ENCODE data around the gene KCNQ2.

KCNQ2 gene

GRCh38 chr20:63451821-63452220, 20.6 kb downstream of the KCNQ2 start:
- DNase-seq (ENCODE audit: low read depth), result no peak
- no peak overlapping the region for H3K4me3 ChIP-seq (ENCODE audit: low read length)
- TF ChIP-seq, protein P1, sequence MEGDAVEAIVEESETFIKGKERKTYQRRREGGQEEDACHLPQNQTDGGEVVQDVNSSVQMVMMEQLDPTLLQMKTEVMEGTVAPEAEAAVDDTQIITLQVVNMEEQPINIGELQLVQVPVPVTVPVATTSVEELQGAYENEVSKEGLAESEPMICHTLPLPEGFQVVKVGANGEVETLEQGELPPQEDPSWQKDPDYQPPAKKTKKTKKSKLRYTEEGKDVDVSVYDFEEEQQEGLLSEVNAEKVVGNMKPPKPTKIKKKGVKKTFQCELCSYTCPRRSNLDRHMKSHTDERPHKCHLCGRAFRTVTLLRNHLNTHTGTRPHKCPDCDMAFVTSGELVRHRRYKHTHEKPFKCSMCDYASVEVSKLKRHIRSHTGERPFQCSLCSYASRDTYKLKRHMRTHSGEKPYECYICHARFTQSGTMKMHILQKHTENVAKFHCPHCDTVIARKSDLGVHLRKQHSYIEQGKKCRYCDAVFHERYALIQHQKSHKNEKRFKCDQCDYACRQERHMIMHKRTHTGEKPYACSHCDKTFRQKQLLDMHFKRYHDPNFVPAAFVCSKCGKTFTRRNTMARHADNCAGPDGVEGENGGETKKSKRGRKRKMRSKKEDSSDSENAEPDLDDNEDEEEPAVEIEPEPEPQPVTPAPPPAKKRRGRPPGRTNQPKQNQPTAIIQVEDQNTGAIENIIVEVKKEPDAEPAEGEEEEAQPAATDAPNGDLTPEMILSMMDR (conservative IDR thresholded peaks at IDR 0.05; ENCODE audit: low read length), result no peak

- TF ChIP-seq, protein P1 (conservative IDR thresholded peaks at IDR 0.05; ENCODE audit: low read length), result no peak
- H3K4me3 ChIP-seq (ENCODE audit: low read length), result no peak overlapping the region
- DNase-seq (ENCODE audit: low read depth), result no peak
Observed at GRCh38 chr20:63449796-63450730, 22.4 kb downstream of the KCNQ2 start.

DNA sequence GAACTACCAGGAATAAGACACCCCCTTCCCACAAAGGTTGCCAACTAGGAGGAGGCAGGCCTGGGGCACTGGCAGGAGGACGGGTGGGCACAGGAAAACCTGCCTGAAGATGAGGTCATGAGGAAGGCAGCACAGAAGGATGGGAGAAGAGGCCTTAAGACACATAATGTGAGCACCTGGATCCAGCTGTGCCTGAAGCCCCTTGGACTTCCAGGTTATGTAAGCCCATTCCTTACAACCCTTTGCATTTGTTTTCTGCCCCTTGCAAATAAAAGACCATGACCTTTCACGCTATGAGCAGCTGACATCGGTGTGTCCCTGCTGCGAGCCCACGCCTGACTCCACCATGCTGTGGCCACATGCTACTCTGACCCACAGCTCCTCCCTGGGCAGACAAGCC, 23.4 kb downstream of the KCNQ2 start:
- DNase-seq (ENCODE audit: low read depth), result no peak
- TF ChIP-seq, protein P1 (conservative IDR thresholded peaks at IDR 0.05; ENCODE audit: low read length), result no peak
- H3K4me3 ChIP-seq (ENCODE audit: low read length), result no peak overlapping the region

DNA sequence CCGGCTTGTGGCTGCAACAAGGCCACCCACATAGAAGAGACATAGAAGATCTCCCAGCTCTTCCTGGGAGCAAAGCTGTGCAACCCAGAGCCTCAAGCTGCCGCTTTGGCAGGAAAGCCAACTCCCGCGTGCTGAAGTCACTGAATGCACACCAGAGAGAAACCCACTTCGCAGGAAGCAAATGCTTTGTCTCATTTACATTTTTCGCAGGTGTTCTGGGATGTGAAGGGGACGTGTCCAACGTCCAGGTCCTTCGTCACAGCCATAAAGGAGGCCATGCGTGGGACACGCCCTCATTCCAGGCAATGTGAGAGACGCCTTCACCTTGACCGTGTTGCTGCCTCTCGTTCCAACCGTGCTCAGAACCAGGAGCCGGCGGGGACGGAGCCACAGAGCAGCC, 24.4 kb downstream of the KCNQ2 start:
- DNase-seq (ENCODE audit: low read depth), result no peak
- H3K4me3 ChIP-seq (ENCODE audit: low read length), result no peak overlapping the region
- TF ChIP-seq, protein P1 (conservative IDR thresholded peaks at IDR 0.05; ENCODE audit: low read length), result no peak

- DNase-seq (ENCODE audit: low read depth), result no peak
- TF ChIP-seq, protein P1 (conservative IDR thresholded peaks at IDR 0.05; ENCODE audit: low read length), result no peak
- no peak overlapping the region for H3K4me3 ChIP-seq (ENCODE audit: low read length)
Observed at GRCh38 chr20:63447320-63447719, 25.1 kb downstream of the KCNQ2 start.

DNA sequence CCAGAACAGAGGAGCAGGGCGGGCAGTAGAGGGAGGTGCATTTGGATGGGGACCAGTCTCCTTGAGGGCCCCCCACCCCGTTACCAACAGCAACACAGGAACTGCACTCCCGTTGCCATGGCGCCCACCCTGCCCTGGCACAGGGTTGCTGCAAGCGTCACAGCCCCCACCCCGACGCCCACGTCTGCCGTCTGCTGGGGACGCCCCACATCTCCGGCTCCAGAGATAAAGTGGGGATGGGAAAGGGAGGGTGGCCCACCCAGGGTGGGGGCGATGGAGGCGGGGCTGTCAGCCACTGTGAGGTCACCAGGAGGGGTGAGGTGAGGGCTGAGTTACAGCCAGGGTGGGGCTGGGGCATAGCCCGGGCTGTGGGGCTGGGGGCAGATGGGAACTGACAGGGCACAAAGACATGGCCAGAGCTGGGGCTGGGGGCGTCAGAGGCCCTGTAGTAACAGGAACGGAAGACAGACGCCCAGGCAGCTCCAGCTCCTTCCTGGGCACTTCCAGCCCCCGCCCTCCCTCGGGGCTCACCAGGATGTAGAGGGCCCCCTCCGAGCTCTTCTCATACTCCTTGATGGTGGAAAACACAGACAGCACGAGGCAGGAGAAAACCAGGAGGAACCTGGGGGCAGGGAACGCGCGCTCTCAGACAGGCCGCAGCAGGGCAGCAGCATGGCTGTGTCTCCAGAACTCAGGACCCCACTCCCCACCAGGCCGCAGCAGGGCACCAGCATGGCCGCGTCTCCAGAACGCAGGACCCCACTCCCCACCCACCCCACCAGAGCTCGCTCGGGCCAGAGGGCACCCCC, 26.0 kb downstream of the KCNQ2 start:
- TF ChIP-seq, protein P1 (conservative IDR thresholded peaks at IDR 0.05; ENCODE audit: low read length), result no peak
- no peak overlapping the region for H3K4me3 ChIP-seq (ENCODE audit: low read length)
- DNase-seq (ENCODE audit: low read depth), result no peak

Measured in AG10803 (cell line).